ENCODE measurements around the gene NLGN4X.
"Not testable (repeated sequence)": the region's sequence is repeated elsewhere in the genome, so short reads cannot be mapped to it uniquely, and the experiment has no call there.

NLGN4X gene

GRCh38 chrX:6002056-6002455 is 226.6 kb downstream of the NLGN4X start:
- DNase-seq, result no peak

- no peak for DNase-seq
Measured at GRCh38 chrX:5998901-5999300, 229.8 kb downstream of the NLGN4X start.

GRCh38 chrX:5998456-5998855 is 230.2 kb downstream of the NLGN4X start:
- no peak for DNase-seq

DNA sequence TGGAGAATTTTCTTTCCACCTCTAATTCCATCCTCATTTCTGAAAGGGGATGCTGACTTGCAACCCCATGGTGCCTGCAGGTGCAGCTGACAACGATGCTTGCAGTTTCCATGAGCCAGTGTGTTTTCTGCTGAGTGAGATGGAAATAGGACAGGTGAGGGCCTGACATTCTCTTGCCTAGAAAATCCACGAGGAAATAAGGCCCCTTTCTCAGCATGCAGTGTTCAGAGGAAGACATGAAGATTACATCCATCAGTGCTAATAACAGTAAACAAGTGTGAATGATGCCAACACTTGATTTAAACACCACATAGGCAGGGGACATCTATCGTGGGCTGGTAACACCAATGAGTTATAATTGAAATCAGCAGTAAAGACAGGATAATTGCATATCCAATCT is 237.3 kb downstream of the NLGN4X start:
- DNase-seq, result no peak

DNA sequence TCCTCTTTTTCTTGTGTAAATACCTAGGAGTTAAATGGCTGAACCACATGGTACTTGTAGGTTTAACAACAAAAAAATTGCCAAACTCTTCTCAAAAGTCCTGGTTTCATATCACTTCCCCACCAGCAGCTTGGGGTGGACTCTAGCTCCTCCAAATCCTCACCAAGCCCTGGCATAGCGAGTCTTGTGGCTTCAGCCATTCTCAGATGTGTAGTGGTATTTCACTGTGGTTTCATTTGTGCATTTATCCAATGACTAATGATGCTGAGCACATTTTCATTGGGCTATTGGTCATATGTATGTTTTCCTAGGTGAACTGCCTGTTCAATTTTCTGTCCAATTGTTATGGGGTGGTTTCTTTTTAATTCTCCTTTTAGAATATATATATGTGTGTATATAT is 249.3 kb downstream of the NLGN4X start:
- no peak for DNase-seq

GRCh38 chrX:5976332-5976731 is 252.3 kb downstream of the NLGN4X start:
- no peak for DNase-seq

DNA sequence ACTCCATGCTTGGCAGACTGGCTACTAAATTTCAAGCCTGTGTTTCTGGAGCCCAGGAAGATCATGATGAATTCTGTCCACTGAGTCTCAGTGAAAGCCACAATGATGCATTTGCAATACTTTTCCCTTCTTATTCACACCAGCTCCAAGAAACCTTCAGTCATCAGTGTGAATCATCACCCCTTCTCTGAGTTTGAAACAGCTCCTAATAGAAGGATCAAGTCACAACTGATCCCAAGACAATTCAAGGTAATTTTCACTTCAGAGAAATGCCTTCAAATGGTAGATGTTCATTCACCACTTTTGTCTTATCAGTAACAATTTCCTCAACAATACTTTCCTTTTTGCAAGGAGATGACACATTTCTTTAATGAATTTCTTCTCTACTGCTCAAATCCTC is 257.4 kb downstream of the NLGN4X start:
- no peak for DNase-seq

- no peak for DNase-seq
Measured at GRCh38 chrX:5965406-5965805, 263.3 kb downstream of the NLGN4X start.

DNA sequence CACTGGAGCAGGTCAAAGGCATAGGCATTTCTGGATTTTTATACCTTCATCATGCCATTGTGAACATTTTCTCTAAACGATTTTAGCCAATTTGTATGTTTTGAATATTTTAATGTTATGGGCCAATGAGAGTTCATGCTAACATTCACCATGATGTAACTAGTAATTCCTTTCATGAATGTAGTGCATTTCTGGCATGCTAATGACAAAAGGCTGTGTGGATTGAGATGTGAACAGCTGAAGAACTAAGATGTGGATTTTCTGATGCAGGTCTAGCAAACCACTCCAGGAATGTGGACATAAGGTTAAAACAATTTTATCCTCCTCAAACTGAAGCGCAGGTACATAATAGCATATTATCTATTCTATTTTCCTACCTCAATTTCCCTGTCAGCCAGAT is 269.4 kb downstream of the NLGN4X start:
- no peak for DNase-seq

DNA sequence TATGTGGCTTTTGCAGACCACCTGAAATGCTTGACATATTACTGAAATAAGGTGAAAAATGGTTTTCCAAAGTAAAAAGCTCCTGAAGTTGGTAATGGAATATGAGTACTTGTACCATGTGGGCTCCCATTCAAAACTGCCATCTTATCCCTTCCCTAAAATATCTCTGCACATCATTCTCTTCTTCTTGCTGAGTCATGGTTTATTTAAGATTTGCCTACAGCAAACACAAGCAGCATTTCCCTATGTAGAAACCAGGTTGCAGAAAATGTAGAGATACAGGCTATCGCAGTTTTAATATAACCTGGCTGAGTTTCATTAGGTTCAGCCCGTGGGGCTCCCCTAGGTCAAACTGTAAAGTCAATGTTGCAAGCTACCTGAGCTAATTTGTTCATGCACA is 270.1 kb downstream of the NLGN4X start:
- no peak for DNase-seq

- DNase-seq, result no peak
Measured at GRCh38 chrX:5957506-5957905, 271.2 kb downstream of the NLGN4X start.

GRCh38 chrX:5936438-5936837 is 292.2 kb downstream of the NLGN4X start:
- no peak for DNase-seq

- DNase-seq, result no peak
Measured at GRCh38 chrX:5928224-5928623, 300.4 kb downstream of the NLGN4X start.

- DNase-seq, result no peak
Measured at GRCh38 chrX:5916945-5917344, 311.7 kb downstream of the NLGN4X start.

DNA sequence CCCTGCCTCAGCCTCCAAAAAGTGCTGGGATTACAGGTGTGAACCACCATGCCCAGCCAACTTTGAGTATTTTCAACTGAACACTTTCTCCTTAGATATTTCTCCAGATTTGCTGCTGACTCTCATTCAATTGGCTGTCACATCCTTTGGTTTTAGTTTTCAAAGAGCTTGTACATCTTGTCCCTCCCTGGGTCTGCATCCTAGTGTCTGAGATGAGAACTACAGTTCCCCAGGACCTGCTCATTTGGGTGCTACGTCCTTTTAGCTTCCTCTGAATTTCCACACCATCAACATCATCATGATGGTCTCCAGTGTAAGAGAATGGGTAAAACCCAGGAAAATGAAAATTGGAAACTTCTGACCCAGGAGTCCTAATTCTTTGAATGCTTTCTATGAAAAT is 312.9 kb downstream of the NLGN4X start:
- no peak for DNase-seq

GRCh38 chrX:5907207-5907606 is 321.5 kb downstream of the NLGN4X start:
- DNase-seq, result no peak

GRCh38 chrX:5903586-5904190 is 325.0 kb downstream of the NLGN4X start:
- DNase-seq, result not testable (repeated sequence)

DNA sequence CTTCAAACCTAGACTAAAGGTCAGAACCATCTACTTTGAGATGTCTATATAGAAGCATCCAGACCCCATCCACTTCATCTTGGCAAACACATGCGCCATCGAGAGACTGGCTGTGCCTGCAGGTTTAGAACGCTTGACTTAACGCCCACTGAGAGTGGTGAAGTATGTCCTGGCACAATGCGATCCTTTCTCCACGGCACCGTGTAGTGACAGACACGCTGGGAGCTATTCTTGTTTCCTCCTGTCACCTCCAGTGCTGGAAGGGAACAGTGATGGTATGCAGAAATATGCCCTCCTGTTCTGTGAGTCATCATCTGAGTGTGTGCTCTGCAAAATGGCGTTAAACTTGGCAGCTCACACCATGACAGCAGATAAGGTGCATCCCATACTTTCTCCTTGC is 330.2 kb downstream of the NLGN4X start:
- no peak for DNase-seq

GRCh38 chrX:5891378-5891777 is 337.3 kb downstream of the NLGN4X start:
- no peak for DNase-seq

DNA sequence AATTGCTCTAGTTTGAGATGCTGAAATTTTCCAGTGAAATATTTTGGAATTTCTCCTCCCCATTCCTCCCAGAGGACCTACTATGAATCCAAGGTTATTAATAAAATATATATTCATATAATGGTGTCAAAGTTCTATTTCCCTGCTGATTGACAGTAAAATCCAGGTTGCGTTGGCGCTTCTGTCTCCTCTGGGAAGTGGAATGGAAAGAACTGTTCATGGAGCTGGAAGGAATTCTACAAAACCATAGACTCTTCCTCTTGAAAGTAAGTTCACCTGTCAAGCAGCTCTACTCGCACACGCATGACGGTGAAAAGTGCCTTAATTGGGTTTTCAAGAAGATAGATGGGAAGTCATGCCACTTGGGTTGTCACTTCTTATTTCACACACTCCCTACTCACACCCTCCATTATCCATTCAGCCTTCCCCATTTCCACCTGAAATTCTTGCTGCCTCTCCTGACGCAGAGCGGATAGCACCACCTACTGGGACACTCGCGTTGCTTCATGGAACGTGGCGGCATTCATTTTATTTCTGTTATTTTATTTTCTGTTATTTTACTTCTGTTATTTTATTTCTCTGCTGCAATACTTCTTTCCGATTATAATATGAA is 351.6 kb downstream of the NLGN4X start:
- DNase-seq, result no peak

- no peak for DNase-seq
Measured at GRCh38 chrX:5870238-5870637, 358.4 kb downstream of the NLGN4X start.

GRCh38 chrX:5869786-5870185 is 358.9 kb downstream of the NLGN4X start:
- DNase-seq, result no peak

DNA sequence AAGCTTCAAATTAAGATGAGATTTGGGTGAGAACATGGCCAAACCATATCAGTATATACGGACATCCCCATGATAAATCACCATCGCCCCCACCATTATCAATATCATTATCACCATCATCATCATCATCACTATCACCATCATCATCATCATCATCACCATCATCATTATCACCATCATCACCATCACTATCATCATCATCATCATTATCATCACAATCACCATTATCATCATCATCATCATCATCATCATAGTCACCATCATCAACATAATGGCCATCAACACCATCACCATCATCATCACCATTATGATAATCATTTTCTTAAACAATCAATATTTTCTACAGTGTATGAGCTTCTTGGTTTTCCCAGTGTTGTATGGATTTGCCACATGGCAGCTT is 360.9 kb downstream of the NLGN4X start:
- no peak for DNase-seq

GRCh38 chrX:5857232-5857631 is 371.4 kb downstream of the NLGN4X start:
- no peak for DNase-seq

- DNase-seq, result no peak
Measured at GRCh38 chrX:5852941-5853340, 375.7 kb downstream of the NLGN4X start.

Measured in effector CD4-positive, alpha-beta T cell (primary cell).